K562 (cell line): ENCODE measurements around the gene GTF3C1. TPM values are rescaled to one million over a fixed set of nuclear protein-coding genes. Genes with fewer than 3 reads are reported as not detected.

Experiments
- ATAC-seq: fragments of 200-7000 bp; cut with Tn5 transposase; 3 replicates; pipeline ENCODE4 v1.9.1; 2020; ENCODE audit warnings: moderate library complexity
- BruUV-seq: library from RNA; stranded (reverse); fragments of 400-500 nt; replicated peaks from 2 replicates; lab custom pipeline; 2021; lab: Mats Ljungman, UMichigan
- CTCF ChIA-PET: fragments of 300-600 bp; formaldehyde crosslinking; extraction: SDS; loops from one replicate; lab custom pipeline; 2021; ENCODE audit warnings: low intra/inter-chr PET ratio; lab: Yijun Ruan, JAX
- POLR2A ChIA-PET: fragments of 300-600, 350-650 bp; sonication (Branson Sonifier 250); formaldehyde crosslinking; extraction: SDS; loops from one replicate; lab custom pipeline; 2021; ENCODE audit warnings: antibody characterized with exemption, inconsistent platforms; lab: Yijun Ruan, JAX
- DNase-seq, 4 experiments: peaks; one replicate each; pipeline versions ENCODE4 v3.0.0 to v3.0.0-alpha.2; 2011 to 2018; ENCODE audit warnings: low spot score in 3 of 4, mixed read lengths in 3 of 4; ENCODE audit errors: extremely low read depth in 1 of 4
- FAIRE-seq: peaks from 2 replicates; lab custom pipeline; 2011; peaks lifted over from hg19 to GRCh38; lab: Jason Lieb, UNC
- H2AFZ ChIP-seq: 2 replicates; pipeline ENCODE4 v1.6.0; 2011; ENCODE audit warnings: low read depth, low read length, control low read depth, inconsistent platforms
- H3K27ac ChIP-seq: fragments of 200-600 bp; 3 replicates; pipeline ENCODE4 v1.8.0; 2011; ENCODE audit warnings: low read depth, mild to moderate bottlenecking, control low read depth, inconsistent platforms, low read length, moderate library complexity, mixed read lengths; ENCODE audit errors: extremely low read depth
- H3K27me3 ChIP-seq, 2 experiments: fragments of 300-600 bp in 1 of 2; 2 replicates in 1 of 2; 3 replicates in 1 of 2; pipeline versions ENCODE4 v1.6.0 to v1.8.0; 2011; ENCODE audit warnings: inconsistent platforms in 2 of 2, low read length in 2 of 2, mild to moderate bottlenecking in 1 of 2, mixed read lengths in 1 of 2, moderate library complexity in 1 of 2; ENCODE audit not compliant: control insufficient read depth in 2 of 2, insufficient read depth in 2 of 2
- H3K36me3 ChIP-seq: fragments of 300-600 bp; 3 replicates; pipeline ENCODE4 v1.8.0; 2011; ENCODE audit warnings: mild to moderate bottlenecking, low read length, inconsistent platforms; ENCODE audit not compliant: control insufficient read depth, insufficient read depth
- H3K4me1 ChIP-seq, 2 experiments: fragments of 200-600 bp in 1 of 2; replicated peaks in 1 of 2; 2 replicates in 1 of 2; 3 replicates in 1 of 2; pipeline versions ENCODE4 v1.5.1 to v1.8.0; 2011; ENCODE audit warnings: inconsistent platforms in 2 of 2, low read length in 2 of 2, mild to moderate bottlenecking in 1 of 2, mixed read lengths in 1 of 2, moderate library complexity in 1 of 2; ENCODE audit not compliant: control insufficient read depth in 2 of 2, insufficient read depth in 2 of 2
- H3K4me2 ChIP-seq: 2 replicates; pipeline ENCODE4 v1.6.1; 2011; ENCODE audit warnings: low read length, control low read depth, inconsistent platforms, mixed read lengths; ENCODE audit not compliant: insufficient read depth
- H3K4me3 ChIP-seq: fragments of 200-600 bp; sonication (generic), shearing (Covaris generic); 2 replicates; pipeline ENCODE4 v1.5.1; 2016; ENCODE audit warnings: control low read depth, inconsistent platforms
- H3K79me2 ChIP-seq: fragments of 200-600 bp; 3 replicates; pipeline ENCODE4 v1.8.0; 2011; ENCODE audit warnings: low read length, inconsistent platforms; ENCODE audit not compliant: control insufficient read depth, insufficient read depth
- H3K9ac ChIP-seq, 2 experiments: 2 replicates each; pipeline versions ENCODE4 v1.6.0 to v1.6.1; 2011; ENCODE audit warnings: low read depth in 2 of 2, low read length in 2 of 2, control low read depth in 1 of 2, inconsistent platforms in 1 of 2, mild to moderate bottlenecking in 1 of 2, mixed read lengths in 1 of 2; ENCODE audit not compliant: insufficient read depth in 1 of 2
- H3K9me1 ChIP-seq: one replicate; pipeline ENCODE4 v1.6.0; 2011; ENCODE audit warnings: inconsistent platforms, mild to moderate bottlenecking, low read length, moderate library complexity; ENCODE audit not compliant: control insufficient read depth, insufficient read depth
- H3K9me3 ChIP-seq: replicated peaks from 2 replicates; pipeline ENCODE4 v1.5.1; 2011; ENCODE audit warnings: low read depth, low read length, inconsistent platforms; ENCODE audit not compliant: control insufficient read depth, insufficient read depth
- H4K20me1 ChIP-seq: replicated peaks from 2 replicates; pipeline ENCODE4 v1.6.1; 2011; ENCODE audit warnings: low read length, inconsistent platforms, mixed read lengths; ENCODE audit not compliant: control insufficient read depth, insufficient read depth
- whole genome bisulfite sequencing: fragments of 100-300 bp; shearing (Covaris generic); methylation state at CpG from one replicate; pipeline ENCODE4 v1.1.6; 2016; ENCODE audit warnings: low coverage, mixed read lengths; ENCODE audit not compliant: insufficient coverage; ENCODE audit errors: missing lambda C conversion rate; 5-methylcytosine and 5-hydroxymethylcytosine counted together
- in situ Hi-C: fragments of 300-500 bp; cut with MboI; formaldehyde crosslinking; loops from 4 replicates; pipeline ENCODE4 v1.15.0; 2018; ENCODE audit warnings: inconsistent platforms, mixed read lengths
- intact Hi-C: fragments of 100-400 bp; cut with micrococcal nuclease; formaldehyde crosslinking; loops from 2 replicates; pipeline ENCODE4 v1.14.2; 2022
- polyA plus RNA-seq, 8 experiments: library from polyadenylated mRNA; depleted of rRNA in 4 of 8; stranded (reverse) in 5 of 8; unstranded in 3 of 8; fragments of >200 nt; fragmentation: Nextera tagmentation in 2 of 8; fragmentation: Illumina TruSeq in 1 of 8; extraction: Ambion mirVana in 2 of 8; extraction: Trizol in 1 of 8; gene quantifications; 2 replicates each; pipeline versions ENCODE4 v1.2.1 to v1.2.3, GENCODE V29; 2011 to 2014; ENCODE audit warnings: inconsistent platforms in 1 of 8, missing spikeins in 1 of 8
- total RNA-seq, 7 experiments: library from RNA; depleted of rRNA in 6 of 7; stranded (reverse); fragments of >200 nt in 6 of 7; fragmentation: Illumina TruSeq in 2 of 7; extraction: Trizol in 2 of 7; gene quantifications; 2 replicates each; pipeline versions ENCODE4 v1.2.1 to v1.2.3, GENCODE V29; 2011 to 2021; ENCODE audit warnings: low replicate concordance in 1 of 7
- TF ChIP-seq, protein P1 (sequence below): sonication (generic); formaldehyde crosslinking; IDR thresholded peaks from 2 replicates; pipeline ENCODE4 v1.8.1; 2023; ENCODE audit warnings: mild to moderate bottlenecking, missing genetic modification reagents

The GTF3C1 gene
- total and polyA plus RNA-seq, 9 of the 15 experiments (the other 6 are each of a cell fraction or from before 2014, with no cell fraction given), result 0.72 to 63.6 (median 30.9) TPM

DNA sequence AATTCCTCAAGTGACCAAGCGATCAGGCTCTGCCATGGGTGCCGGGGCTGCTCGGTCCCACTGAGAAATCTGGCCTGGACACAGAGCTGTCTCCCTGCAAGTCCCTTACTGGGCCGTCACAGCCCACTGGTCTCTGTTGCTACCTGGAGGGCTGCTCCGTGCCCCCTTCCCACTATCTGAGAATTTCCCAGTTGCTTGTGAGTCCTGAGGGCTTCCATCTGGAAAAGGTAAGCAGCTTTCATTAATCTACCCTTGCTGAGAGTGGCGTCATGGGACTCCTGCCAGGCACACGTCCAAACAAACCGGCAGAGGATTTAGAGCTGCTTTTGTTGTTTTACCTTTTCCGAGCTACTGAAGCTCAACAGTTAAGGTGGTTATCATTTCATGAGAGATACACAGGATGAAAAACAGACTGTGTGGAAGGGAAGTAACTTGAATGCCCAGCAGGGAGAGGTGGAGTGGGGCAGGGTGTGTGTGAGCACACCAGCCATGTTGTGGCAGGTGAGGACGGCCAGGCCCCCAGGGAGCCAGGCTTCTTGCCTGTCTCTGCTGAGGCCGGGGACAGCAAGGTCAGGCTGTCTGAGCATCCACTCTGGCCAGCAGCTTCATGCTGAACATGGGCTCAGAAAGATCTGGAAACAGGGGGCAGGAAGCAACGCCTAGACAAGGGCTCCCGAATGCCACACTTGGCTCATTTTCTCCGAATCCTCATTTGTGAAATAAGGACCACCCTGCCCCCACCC lies 50.6 kb downstream of the GTF3C1 start:
- TF ChIP-seq, protein P1, sequence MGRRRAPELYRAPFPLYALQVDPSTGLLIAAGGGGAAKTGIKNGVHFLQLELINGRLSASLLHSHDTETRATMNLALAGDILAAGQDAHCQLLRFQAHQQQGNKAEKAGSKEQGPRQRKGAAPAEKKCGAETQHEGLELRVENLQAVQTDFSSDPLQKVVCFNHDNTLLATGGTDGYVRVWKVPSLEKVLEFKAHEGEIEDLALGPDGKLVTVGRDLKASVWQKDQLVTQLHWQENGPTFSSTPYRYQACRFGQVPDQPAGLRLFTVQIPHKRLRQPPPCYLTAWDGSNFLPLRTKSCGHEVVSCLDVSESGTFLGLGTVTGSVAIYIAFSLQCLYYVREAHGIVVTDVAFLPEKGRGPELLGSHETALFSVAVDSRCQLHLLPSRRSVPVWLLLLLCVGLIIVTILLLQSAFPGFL, result no peak
- TF ChIP-seq, all 486 proteins: peak for 0
- WGBS, result 89% methylated on average over 13 of the region's 14 CpGs
- Histone ChIP-seq H3K27ac (no peak overlapping the region), H4K20me1 (no peaks in the 10 kb centered on the region), H3K9me1 (no peaks in the 10 kb centered on the region), H3K27me3 (no peaks in the 10 kb centered on the region), H3K4me2 (no peak overlapping the region), H2AFZ (no peak overlapping the region), H3K79me2 (no peaks in the 10 kb centered on the region), H3K9me3 (no peaks in the 10 kb centered on the region), H3K9ac (no peak overlapping the region), H3K4me3 (no peak overlapping the region), H3K4me1 (no peaks in the 10 kb centered on the region), H3K36me3 (peaks cover 83% of the 10 kb centered on the region; the same call in 2 of the 3 replicates)
- BruUV-seq, result no TSS peak
- CTCF ChIA-PET, result no interaction called here
- intact Hi-C loops, result no loop called here
- ATAC-seq (no peak), FAIRE-seq (no peak), DNase-seq (no peak)
- POLR2A ChIA-PET, result interaction anchor here (1.1 to 1.5 kb wide), 2 partner anchors 14 to 27 kb away, joined by 3 read pairs; no protein-coding TSS in a partner anchor
- in situ Hi-C loops, result no loop called here
